DMS114 treated with DMSO at 0.1 percent for 48 hours (cell line): Measurements from ENCODE around the gene NEO1.

Experiments used
- DNase-seq: peaks from one replicate; lab custom pipeline; 2025; ENCODE audit not compliant: unreplicated experiment; lab: John Stamatoyannopoulos, UW

NEO1 gene

DNA sequence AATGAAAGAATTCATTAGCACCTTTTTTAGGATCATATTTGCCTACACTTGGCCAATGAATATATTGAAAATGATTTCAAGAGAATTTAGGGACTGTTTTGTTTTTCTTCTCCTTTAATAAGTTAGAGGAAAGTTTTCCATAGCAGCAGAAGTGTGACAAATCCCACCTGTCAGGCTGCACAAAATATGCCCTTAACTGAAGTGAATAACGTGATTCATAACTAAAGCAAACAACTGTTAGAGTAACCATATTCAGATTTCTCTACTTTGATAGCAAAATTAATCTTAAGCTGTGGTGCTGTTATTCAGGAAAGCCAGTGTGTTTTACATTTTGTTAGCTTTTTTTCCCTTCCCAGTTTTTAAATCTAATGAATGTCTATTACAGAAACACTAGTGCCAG, 195.1 kb downstream of the NEO1 start:
- no peak for DNase-seq

GRCh38 chr15:73249499-73249898, 197.2 kb downstream of the NEO1 start:
- DNase-seq, result no peak

DNA sequence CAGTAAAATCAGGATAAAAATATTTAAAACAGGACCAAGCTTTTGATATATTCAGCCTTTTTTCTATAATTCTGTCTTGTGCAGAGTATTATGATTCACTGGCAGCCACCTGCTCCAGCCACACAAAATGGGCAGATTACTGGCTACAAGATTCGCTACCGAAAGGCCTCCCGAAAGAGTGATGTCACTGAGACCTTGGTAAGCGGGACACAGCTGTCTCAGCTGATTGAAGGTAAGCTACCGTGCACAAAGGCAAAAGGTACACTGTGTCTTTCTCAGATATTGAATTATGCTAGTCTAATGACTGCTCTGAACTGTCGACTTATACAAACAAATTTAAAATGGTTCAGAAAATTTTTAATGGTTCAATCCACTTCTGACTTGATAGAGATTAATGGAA, 202.3 kb downstream of the NEO1 start:
- no peak for DNase-seq

GRCh38 chr15:73258271-73259108, 206.2 kb downstream of the NEO1 start:
- DNase-seq, result no peak

GRCh38 chr15:73264881-73265280, 212.6 kb downstream of the NEO1 start:
- DNase-seq, result no peak

GRCh38 chr15:73265536-73266153, 213.4 kb downstream of the NEO1 start:
- peak; percentile 8 for DNase-seq

DNA sequence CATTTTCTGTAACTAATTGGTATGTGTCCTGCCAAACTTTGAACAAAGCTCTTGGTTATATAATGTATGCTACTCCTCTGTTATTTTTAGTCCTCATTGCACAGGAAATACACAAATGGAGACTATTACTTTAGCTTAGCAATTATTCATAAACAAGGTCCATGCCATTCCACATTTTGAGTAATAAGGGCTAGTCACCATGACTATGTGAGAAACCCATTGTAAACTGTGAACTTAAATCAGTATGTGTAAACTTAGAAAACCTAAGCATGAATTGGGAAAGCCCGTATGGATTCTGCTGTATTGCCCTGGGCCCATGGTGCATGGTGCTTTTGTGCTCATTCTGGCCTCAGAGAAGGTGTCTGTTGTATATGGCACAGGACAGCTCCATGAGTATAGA, 216.2 kb downstream of the NEO1 start:
- no peak for DNase-seq

- no peak for DNase-seq
Observed at GRCh38 chr15:73270366-73271097, 218.3 kb downstream of the NEO1 start.

DNA sequence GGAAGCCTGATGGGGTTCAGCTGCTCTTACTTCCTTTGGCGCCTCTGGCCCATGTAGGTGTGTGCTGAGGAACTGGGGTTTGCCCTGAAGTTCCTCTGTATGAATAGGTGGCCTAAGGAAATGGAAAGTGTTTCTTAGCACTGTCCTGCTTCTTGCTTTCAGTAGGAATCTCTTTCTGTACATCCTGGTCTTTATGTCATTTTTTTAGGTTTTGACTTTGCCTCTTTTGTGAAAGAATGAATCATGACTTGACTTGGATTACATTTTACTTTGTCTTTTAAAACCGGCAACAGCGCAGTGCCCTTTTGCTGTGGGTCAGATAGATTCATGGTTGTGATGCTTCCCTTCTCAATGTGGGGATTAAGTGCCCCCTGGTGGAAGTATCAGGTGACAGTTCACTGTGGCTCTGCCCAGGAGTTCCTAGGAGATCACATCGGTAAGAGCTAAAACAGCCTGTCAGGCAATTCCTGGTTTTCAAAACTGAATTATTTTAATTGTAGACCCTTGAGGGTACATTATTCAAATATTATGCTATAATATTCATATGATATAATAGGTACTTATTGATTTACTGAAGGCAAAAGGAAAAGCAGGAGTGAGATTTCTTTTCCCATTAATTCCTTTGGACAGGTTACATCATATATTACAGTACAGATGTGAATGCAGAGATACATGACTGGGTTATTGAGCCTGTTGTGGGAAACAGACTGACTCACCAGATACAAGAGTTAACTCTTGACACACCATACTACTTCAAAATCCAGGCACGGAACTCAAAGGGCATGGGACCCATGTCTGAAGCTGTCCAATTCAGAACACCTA, 221.1 kb downstream of the NEO1 start:
- peak; percentile 58 for DNase-seq

DNA sequence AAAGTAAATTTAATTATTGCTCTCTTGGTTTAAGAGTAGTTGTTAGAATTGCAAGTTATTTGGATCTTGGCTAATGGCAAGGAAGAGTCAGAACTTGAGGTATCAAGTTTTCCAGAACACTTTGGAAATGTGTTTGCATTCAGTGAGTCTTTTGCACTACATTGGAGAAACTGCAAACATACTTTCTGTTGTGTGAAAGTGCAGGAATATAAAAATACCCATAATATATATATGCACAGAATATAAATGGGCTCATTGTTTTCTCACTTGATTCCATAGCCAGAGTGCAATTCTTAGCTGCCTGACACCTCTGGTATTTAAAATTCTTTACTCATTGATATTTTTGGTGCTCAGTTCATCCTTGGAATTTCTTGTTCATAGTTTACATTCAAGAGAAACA, 223.6 kb downstream of the NEO1 start:
- no peak for DNase-seq

DNA sequence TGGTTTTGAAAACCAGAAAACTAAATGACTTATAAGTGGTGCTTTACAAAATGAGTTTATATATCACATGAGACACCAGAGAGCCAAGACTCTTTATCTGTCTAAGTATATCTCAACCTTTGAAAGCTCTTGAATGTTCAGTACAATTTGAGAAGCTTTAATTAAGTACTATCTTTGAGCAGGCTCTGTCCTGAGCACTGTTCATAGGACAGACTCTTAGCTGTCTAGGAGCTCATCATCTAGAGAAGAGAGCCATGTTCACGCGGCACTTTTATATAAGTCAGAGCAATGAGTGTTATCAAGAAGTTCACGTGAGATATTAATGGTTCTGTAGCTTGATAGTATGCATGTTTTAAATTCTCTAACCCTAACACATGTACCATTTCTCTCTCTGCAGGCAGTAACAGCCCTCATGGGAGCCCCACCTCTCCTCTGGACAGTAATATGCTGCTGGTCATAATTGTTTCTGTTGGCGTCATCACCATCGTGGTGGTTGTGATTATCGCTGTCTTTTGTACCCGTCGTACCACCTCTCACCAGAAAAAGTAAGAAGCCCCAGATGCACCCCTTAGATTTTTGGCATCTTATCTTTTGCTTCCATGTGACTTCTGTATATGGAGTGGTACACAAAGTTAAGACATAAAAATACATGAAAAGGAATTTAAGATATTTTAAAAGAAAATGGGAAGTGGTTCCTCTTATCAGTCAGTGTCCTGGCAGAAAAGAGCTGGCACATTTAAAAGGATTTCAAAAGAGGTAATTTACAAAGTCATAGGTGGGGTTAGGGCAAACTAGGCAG, 230.5 kb downstream of the NEO1 start:
- no peak for DNase-seq

- DNase-seq, result no peak
Observed at GRCh38 chr15:73283366-73283962, 231.2 kb downstream of the NEO1 start.

- peak; percentile 27 for DNase-seq
Observed at GRCh38 chr15:73284090-73284716, 231.9 kb downstream of the NEO1 start.

GRCh38 chr15:73286311-73286710, 234.0 kb downstream of the NEO1 start:
- DNase-seq, result no peak

- DNase-seq, result no peak
Observed at GRCh38 chr15:73287019-73287418, 234.8 kb downstream of the NEO1 start.

GRCh38 chr15:73291441-73291840, 239.2 kb downstream of the NEO1 start:
- no peak for DNase-seq

GRCh38 chr15:73293773-73294172, 241.5 kb downstream of the NEO1 start:
- DNase-seq, result no peak

DNA sequence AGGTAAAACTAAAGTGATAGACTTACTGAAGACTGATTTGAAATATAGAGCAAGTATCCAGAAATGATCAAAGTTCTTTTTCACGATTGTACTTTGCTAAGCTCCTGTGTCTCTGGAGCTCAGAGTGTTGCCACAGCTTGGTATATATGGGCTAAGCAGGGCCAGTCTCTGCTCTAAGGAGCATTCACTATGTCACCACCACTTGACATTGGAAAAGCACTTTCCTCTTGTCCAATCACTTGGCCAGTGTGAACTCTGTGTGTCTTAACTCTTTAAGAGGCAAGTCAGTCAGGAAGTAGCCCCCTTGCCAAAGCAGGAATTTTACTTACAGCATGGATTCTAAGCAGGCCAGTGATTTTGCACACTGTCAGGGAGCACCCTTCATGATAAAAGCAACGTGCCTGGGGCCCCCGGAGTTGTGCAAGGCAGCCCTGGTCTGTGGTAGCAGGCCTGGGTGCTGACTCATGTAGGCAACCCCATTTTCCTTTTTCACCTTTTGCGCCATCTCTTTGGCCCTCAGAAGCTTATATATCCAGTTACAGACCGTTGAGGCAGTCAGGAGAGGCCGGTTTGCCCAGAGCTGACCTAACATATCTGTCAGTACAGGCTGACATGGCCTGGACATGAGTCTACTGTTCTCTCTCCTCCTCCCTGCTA, 243.5 kb downstream of the NEO1 start:
- no peak for DNase-seq
